Stimulated activated CD8-positive, alpha-beta memory T cell treated with anti-CD3 and anti-CD28 coated beads, Interleukin-2, amount 100 ng/mL, for 48 hours (primary cell): ENCODE measurements around the gene FNDC3A.
"Not testable (repeated sequence)": the region's sequence is repeated elsewhere in the genome, so short reads cannot be mapped to it uniquely, and the experiment has no call there.

Source experiments
- DNase-seq, 2 donors: peaks; one replicate each; pipeline ENCODE4 v3.0.0-alpha.2; 2020; ENCODE audit warnings: low read depth in 2 of 2

Gene FNDC3A

GRCh38 chr13:49030213-49030612, 54.5 kb downstream of the FNDC3A start:
- DNase-seq = no peak

DNA sequence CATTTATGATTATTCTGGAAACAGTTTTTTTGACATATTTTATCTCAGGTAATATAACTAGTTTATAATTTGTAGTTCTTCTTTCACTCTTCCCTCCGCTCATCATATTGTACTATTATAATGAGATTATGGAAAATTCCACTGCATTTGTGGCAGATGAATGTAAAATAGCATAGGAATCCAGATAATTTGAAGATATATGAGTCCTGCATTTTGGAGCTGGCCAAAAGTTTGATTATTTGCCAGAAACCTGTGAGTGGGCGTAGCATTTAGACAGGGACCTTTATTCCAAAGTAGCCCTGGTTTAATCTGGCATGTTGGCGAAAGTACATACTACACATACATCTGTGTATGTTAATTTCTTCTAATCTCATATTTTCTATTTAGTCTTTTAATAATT, 65.2 kb downstream of the FNDC3A start:
- no peak for DNase-seq

- DNase-seq = no peak
Measured at GRCh38 chr13:49042476-49042875, 66.8 kb downstream of the FNDC3A start.

- DNase-seq = no peak
Measured at GRCh38 chr13:49044008-49044407, 68.3 kb downstream of the FNDC3A start.

DNA sequence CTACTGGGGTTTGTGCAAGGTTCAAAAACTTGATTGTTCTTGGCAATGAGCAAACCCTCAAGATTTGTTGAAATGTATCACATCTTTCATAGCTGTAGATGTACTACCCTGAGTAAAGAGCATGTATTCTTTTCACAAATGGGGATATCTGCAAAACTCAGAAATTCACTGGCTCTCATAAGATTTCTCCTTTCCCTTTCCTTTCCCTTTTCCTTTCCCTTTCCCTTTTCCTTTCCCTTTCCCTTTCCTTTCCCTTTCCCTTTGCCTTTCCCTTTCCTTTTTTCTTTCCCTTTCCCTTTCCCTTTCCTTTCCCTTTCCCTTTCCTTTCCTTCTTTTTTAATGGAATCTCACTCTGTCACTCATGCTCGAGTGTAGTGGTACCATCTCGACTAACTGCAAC, 69.1 kb downstream of the FNDC3A start:
- no peak for DNase-seq

- no peak for DNase-seq
Measured at GRCh38 chr13:49046002-49046401, 70.3 kb downstream of the FNDC3A start.

DNA sequence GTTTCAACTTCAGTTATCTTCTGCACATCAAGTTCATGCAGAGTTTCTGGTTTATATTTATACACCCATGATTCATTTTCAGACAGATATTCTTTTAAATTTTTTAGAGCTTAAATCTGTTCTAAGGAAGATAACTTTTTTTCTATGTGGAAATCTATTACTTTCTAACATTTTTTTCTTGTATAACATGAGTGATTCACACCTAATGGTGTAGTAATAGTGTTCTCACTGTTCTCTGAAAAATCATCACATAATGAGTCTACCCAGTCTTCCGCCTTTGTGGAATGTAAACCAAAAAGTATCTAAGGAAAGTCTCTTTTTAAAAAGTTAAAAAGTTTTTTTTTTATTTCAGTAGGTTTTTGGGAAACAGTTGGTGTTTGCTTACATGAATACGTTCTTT, 70.8 kb downstream of the FNDC3A start:
- DNase-seq = no peak

- no peak for DNase-seq
Measured at GRCh38 chr13:49052813-49053212, 77.1 kb downstream of the FNDC3A start.

DNA sequence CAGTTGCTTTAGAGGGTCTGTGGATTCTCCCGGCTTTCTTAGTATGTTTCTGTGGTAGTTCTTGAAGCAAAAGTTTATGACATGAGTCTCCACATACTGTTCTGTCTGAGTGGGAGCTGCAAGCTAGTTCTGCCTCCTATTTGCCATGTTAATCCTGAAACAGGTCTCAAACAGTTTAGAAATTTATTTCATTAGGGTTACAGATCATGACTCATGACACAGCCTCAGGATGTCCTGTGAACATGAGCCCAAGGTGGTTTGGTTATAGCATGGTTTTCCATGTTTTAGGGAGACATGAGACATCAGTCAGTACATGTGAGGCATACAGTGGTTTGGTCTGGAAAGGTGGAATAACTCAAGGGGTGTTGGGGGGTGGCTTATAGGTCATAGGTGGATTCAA, 77.5 kb downstream of the FNDC3A start:
- no peak for DNase-seq

GRCh38 chr13:49053906-49054305, 78.2 kb downstream of the FNDC3A start:
- no peak for DNase-seq

DNA sequence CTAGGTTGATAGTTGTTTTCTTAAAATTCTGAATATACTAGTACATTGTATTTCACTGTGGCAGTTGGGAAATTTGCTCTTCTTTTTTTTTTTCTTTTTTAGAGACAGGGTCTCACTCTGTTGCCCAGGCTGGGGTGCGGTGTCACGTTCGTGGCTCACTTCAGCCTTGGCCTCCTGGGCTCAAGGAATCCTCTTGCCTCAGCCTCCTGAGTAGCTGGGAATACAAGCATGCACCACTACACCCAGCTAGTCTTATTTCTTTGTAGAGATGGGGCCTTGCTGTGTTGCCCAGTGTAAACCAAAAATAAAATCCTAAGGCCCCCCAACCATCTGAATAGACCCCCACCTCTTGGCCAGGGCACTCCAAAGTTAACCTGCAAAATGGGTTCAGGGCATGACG, 79.3 kb downstream of the FNDC3A start:
- no peak for DNase-seq

DNA sequence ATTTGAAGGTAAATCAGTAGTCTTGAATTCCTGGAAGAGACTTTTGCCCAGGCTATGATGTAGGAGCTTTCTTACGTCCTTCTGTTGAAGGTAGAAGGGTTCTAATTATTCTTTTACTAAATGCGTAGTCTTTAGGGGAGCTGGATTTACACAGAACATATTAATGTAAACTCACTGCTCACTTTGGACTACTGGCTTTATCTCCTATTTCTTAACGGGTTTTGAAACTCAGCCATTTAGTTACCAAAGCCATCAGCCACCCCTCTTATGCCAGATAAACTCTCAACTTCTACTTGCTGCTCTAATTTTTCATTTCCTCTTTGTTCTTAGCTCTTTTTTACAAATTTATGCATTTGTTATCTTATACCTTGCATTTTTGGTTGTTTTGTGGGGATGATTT, 81.5 kb downstream of the FNDC3A start:
- no peak for DNase-seq

- DNase-seq = no peak
Measured at GRCh38 chr13:49058761-49059160, 83.0 kb downstream of the FNDC3A start.

DNA sequence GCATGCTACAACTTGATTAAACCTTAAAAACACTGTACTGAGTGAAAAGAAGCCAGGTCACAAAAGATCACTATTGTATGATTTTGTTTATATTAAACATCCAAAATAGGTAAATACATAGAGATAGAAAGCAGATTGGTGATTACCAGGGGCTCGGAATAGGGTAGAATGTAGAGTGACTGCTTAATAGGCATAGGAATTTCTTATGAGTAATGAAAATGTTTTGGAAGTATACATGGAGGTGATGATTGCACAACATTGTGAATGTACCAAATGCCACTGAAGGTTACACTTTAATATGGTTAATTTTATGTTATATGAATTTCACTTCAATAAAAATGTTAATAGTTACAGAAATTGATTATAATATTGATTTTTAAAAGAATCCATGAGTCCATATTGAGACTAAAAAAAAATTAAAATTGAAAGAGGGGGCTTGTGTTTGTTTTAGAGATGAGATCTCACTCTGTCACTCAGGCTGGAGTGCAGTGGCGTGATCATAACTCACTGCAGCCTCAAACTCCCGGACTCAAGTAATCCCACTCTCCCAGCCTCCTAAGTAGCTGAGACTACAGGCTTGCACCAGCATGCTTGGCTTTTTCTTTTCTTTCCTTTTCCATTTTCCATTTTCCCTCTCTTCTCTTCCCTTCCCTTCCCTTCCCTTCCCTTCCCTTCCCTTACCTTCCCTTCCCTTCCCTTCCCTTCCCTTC, 85.1 kb downstream of the FNDC3A start:
- DNase-seq = no peak

- DNase-seq = not testable (repeated sequence)
Measured at GRCh38 chr13:49061388-49061752, 85.7 kb downstream of the FNDC3A start.

GRCh38 chr13:49062297-49062896, 86.7 kb downstream of the FNDC3A start:
- no peak for DNase-seq

- no peak for DNase-seq
Measured at GRCh38 chr13:49063011-49063410, 87.3 kb downstream of the FNDC3A start.

GRCh38 chr13:49063497-49063896, 87.8 kb downstream of the FNDC3A start:
- DNase-seq = no peak

DNA sequence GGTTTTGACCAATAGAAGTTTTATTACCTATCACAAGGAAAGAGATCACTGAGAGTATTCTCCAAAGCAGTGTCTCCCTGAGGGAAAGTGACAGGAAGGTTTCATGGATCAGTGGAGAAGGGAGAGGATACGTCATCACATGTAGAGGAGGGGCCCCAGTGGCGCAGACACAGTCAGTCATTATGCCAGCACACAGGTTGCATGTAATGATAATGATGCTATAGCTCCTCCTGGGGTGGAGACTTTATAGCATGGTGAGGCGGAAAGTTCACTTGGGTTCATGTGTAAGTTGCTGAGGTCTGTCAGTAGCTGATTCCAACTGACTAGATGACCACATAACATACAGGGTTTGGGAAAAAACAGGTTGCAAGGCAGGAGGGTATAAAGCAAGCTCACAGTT, 88.8 kb downstream of the FNDC3A start:
- no peak for DNase-seq

DNA sequence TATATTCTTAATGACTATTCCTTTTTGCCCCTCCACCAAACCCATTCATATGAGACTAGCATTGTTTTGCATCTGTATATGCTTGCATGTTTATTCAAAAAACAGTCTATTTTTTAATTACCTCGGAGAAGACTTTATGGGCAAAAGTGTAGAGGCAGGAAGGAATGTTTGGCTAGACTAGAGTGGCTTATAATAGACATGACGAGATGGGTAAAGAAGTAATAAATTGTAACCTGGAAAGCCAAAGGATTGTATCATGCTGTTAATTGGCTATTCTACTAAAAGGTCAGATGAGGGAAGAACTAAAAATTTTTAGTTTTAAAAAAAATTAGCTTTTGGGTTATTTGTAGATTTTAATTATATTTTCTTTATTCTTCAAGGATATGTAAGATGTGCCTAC, 91.1 kb downstream of the FNDC3A start:
- no peak for DNase-seq

GRCh38 chr13:49068498-49068897, 92.8 kb downstream of the FNDC3A start:
- not testable (repeated sequence) for DNase-seq

GRCh38 chr13:49070021-49070420, 94.3 kb downstream of the FNDC3A start:
- DNase-seq = not testable (repeated sequence)

- no peak for DNase-seq
Measured at GRCh38 chr13:49071341-49071937, 95.7 kb downstream of the FNDC3A start.
